ENCODE measurements around the gene CDH16.
A peak's percentile ranks its signal among the peaks of the same experiment; 100 is the strongest.

The CDH16 gene

GRCh38 chr16:66911801-66912200 is 6.9 kb downstream of the CDH16 start:
- H3K4ac ChIP-seq (ENCODE audit: low read depth, low read length) = no peak overlapping the region
- no peak overlapping the region for H3K23ac ChIP-seq (ENCODE audit: low read length)
- no peak overlapping the region for H3K9ac ChIP-seq (ENCODE audit: low read length)
- no peaks in the 10 kb centered on the region for H3K27me3 ChIP-seq (ENCODE audit: insufficient read depth, low read length)
- no peak overlapping the region for H4K8ac ChIP-seq (ENCODE audit: low read depth, low read length)
- H2BK120ac ChIP-seq (ENCODE audit: insufficient read depth, low read length, poor library complexity) = no peak overlapping the region
- peaks cover 2% of the 10 kb centered on the region for H3K9me3 ChIP-seq (ENCODE audit: insufficient read depth, low read depth, low read length)
- H2BK5ac ChIP-seq (ENCODE audit: low read depth, low read length, poor library complexity) = no peak overlapping the region
- H3K18ac ChIP-seq (ENCODE audit: low read length) = no peak overlapping the region
- no peak overlapping the region for H3K4me2 ChIP-seq (ENCODE audit: low read length)
- DNase-seq = no peak
- H3K14ac ChIP-seq (ENCODE audit: low read length) = no peak overlapping the region
- no peak overlapping the region for H2BK12ac ChIP-seq (ENCODE audit: low read length)
- H3K79me1 ChIP-seq (ENCODE audit: low read length) = no peaks in the 10 kb centered on the region
- no peak overlapping the region for H4K12ac ChIP-seq (ENCODE audit: low read depth, low read length)
- no peaks in the 10 kb centered on the region for H3K36me3 ChIP-seq (ENCODE audit: control insufficient read depth in 1 of 2, insufficient read depth in 2 of 2, low read length in 2 of 2)
- H2AK5ac ChIP-seq (ENCODE audit: low read length) = no peak overlapping the region
- H3K79me2 ChIP-seq (ENCODE audit: control insufficient read depth, insufficient read depth, low read length, poor library complexity) = no peaks in the 10 kb centered on the region
- no peaks in the 10 kb centered on the region for H3K4me1 ChIP-seq (ENCODE audit: control insufficient read depth in 1 of 2, insufficient read depth in 2 of 2, low read length in 2 of 2)
- no CpG with 5 or more reads among the region's 8 CpGs for WGBS (ENCODE audit: extremely low coverage, insufficient coverage, insufficient read length)
- no peak overlapping the region for H4K91ac ChIP-seq (ENCODE audit: low read depth, low read length)
- no peak overlapping the region for H2AFZ ChIP-seq (ENCODE audit: insufficient read depth, low read length, poor library complexity)
- no peak overlapping the region for H3K4me3 ChIP-seq (ENCODE audit: low read depth, low read length)
- no peak overlapping the region for H3K27ac ChIP-seq (ENCODE audit: low read depth, low read length)

- no peaks in the 10 kb centered on the region for H3K79me1 ChIP-seq (ENCODE audit: low read length)
- H4K8ac ChIP-seq (ENCODE audit: low read depth, low read length) = no peak overlapping the region
- H3K4me3 ChIP-seq (ENCODE audit: low read depth, low read length) = no peak overlapping the region
- H3K9ac ChIP-seq (ENCODE audit: low read length) = no peak overlapping the region
- H2BK120ac ChIP-seq (ENCODE audit: insufficient read depth, low read length, poor library complexity) = no peak overlapping the region
- peaks cover 2% of the 10 kb centered on the region for H3K9me3 ChIP-seq (ENCODE audit: insufficient read depth, low read depth, low read length)
- WGBS (ENCODE audit: extremely low coverage, insufficient coverage, insufficient read length) = no CpG with 5 or more reads among the region's 5 CpGs
- H3K18ac ChIP-seq (ENCODE audit: low read length) = no peak overlapping the region
- H3K27me3 ChIP-seq (ENCODE audit: insufficient read depth, low read length) = no peaks in the 10 kb centered on the region
- no peaks in the 10 kb centered on the region for H3K4me1 ChIP-seq (ENCODE audit: control insufficient read depth in 1 of 2, insufficient read depth in 2 of 2, low read length in 2 of 2)
- no peaks in the 10 kb centered on the region for H3K36me3 ChIP-seq (ENCODE audit: control insufficient read depth in 1 of 2, insufficient read depth in 2 of 2, low read length in 2 of 2)
- H3K4ac ChIP-seq (ENCODE audit: low read depth, low read length) = no peak overlapping the region
- no peak overlapping the region for H2AFZ ChIP-seq (ENCODE audit: insufficient read depth, low read length, poor library complexity)
- no peak overlapping the region for H3K4me2 ChIP-seq (ENCODE audit: low read length)
- H2BK5ac ChIP-seq (ENCODE audit: low read depth, low read length, poor library complexity) = no peak overlapping the region
- no peak overlapping the region for H4K91ac ChIP-seq (ENCODE audit: low read depth, low read length)
- no peak overlapping the region for H2AK5ac ChIP-seq (ENCODE audit: low read length)
- H3K23ac ChIP-seq (ENCODE audit: low read length) = no peak overlapping the region
- H3K79me2 ChIP-seq (ENCODE audit: control insufficient read depth, insufficient read depth, low read length, poor library complexity) = no peaks in the 10 kb centered on the region
- H3K27ac ChIP-seq (ENCODE audit: low read depth, low read length) = no peak overlapping the region
- no peak overlapping the region for H4K12ac ChIP-seq (ENCODE audit: low read depth, low read length)
- DNase-seq = peak; percentile 81 to 86
- no peak overlapping the region for H3K14ac ChIP-seq (ENCODE audit: low read length)
- H2BK12ac ChIP-seq (ENCODE audit: low read length) = no peak overlapping the region
These were observed 7.6 kb downstream of the CDH16 start for GRCh38 chr16:66911112-66911511.

- no peak overlapping the region for H3K14ac ChIP-seq (ENCODE audit: low read length)
- H2AK5ac ChIP-seq (ENCODE audit: low read length) = no peak overlapping the region
- no peak overlapping the region for H2BK12ac ChIP-seq (ENCODE audit: low read length)
- no peak overlapping the region for H3K4me2 ChIP-seq (ENCODE audit: low read length)
- no peak for DNase-seq
- no peak overlapping the region for H3K9ac ChIP-seq (ENCODE audit: low read length)
- H2BK120ac ChIP-seq (ENCODE audit: insufficient read depth, low read length, poor library complexity) = no peak overlapping the region
- peaks cover 2% of the 10 kb centered on the region for H3K9me3 ChIP-seq (ENCODE audit: insufficient read depth, low read depth, low read length)
- no peaks in the 10 kb centered on the region for H3K27me3 ChIP-seq (ENCODE audit: insufficient read depth, low read length)
- WGBS (ENCODE audit: extremely low coverage, insufficient coverage, insufficient read length) = no CpG with 5 or more reads among the region's 14 CpGs
- H2BK5ac ChIP-seq (ENCODE audit: low read depth, low read length, poor library complexity) = no peak overlapping the region
- no peaks in the 10 kb centered on the region for H3K4me1 ChIP-seq (ENCODE audit: control insufficient read depth in 1 of 2, insufficient read depth in 2 of 2, low read length in 2 of 2)
- no peaks in the 10 kb centered on the region for H3K79me2 ChIP-seq (ENCODE audit: control insufficient read depth, insufficient read depth, low read length, poor library complexity)
- no peak overlapping the region for H4K8ac ChIP-seq (ENCODE audit: low read depth, low read length)
- no peak overlapping the region for H4K91ac ChIP-seq (ENCODE audit: low read depth, low read length)
- no peaks in the 10 kb centered on the region for H3K36me3 ChIP-seq (ENCODE audit: control insufficient read depth in 1 of 2, insufficient read depth in 2 of 2, low read length in 2 of 2)
- no peak overlapping the region for H3K27ac ChIP-seq (ENCODE audit: low read depth, low read length)
- no peak overlapping the region for H3K4me3 ChIP-seq (ENCODE audit: low read depth, low read length)
- H3K79me1 ChIP-seq (ENCODE audit: low read length) = no peaks in the 10 kb centered on the region
- no peak overlapping the region for H3K23ac ChIP-seq (ENCODE audit: low read length)
- no peak overlapping the region for H3K4ac ChIP-seq (ENCODE audit: low read depth, low read length)
- no peak overlapping the region for H4K12ac ChIP-seq (ENCODE audit: low read depth, low read length)
- H2AFZ ChIP-seq (ENCODE audit: insufficient read depth, low read length, poor library complexity) = no peak overlapping the region
- H3K18ac ChIP-seq (ENCODE audit: low read length) = no peak overlapping the region
These were observed 8.3 kb downstream of the CDH16 start for GRCh38 chr16:66910175-66910940.

- H4K91ac ChIP-seq (ENCODE audit: low read depth, low read length) = no peak overlapping the region
These were observed 9.7 kb downstream of the CDH16 start for GRCh38 chr16:66908762-66909559.

More at GRCh38 chr16:66908762-66909559, 9.7 kb downstream of the CDH16 start:
- H3K27ac ChIP-seq (ENCODE audit: low read depth, low read length) = no peak overlapping the region
- H4K12ac ChIP-seq (ENCODE audit: low read depth, low read length) = no peak overlapping the region
- H3K4me2 ChIP-seq (ENCODE audit: low read length) = no peak overlapping the region
- no peak overlapping the region for H3K4me3 ChIP-seq (ENCODE audit: low read depth, low read length)
- H3K36me3 ChIP-seq (ENCODE audit: control insufficient read depth in 1 of 2, insufficient read depth in 2 of 2, low read length in 2 of 2) = no peaks in the 10 kb centered on the region
- peaks cover 2% of the 10 kb centered on the region for H3K9me3 ChIP-seq (ENCODE audit: insufficient read depth, low read depth, low read length)
- no peak overlapping the region for H2BK12ac ChIP-seq (ENCODE audit: low read length)
- no peak overlapping the region for H2AFZ ChIP-seq (ENCODE audit: insufficient read depth, low read length, poor library complexity)
- WGBS (ENCODE audit: extremely low coverage, insufficient coverage, insufficient read length) = no CpG with 5 or more reads among the region's 14 CpGs
- H2BK120ac ChIP-seq (ENCODE audit: insufficient read depth, low read length, poor library complexity) = no peak overlapping the region
- H3K4ac ChIP-seq (ENCODE audit: low read depth, low read length) = no peak overlapping the region
- H3K27me3 ChIP-seq (ENCODE audit: insufficient read depth, low read length) = no peaks in the 10 kb centered on the region
- H3K9ac ChIP-seq (ENCODE audit: low read length) = no peak overlapping the region
- H3K79me1 ChIP-seq (ENCODE audit: low read length) = no peaks in the 10 kb centered on the region
- no peaks in the 10 kb centered on the region for H3K4me1 ChIP-seq (ENCODE audit: control insufficient read depth in 1 of 2, insufficient read depth in 2 of 2, low read length in 2 of 2)
- no peak overlapping the region for H3K14ac ChIP-seq (ENCODE audit: low read length)
- H3K23ac ChIP-seq (ENCODE audit: low read length) = no peak overlapping the region
- DNase-seq = no peak
- H4K8ac ChIP-seq (ENCODE audit: low read depth, low read length) = no peak overlapping the region
- no peak overlapping the region for H2AK5ac ChIP-seq (ENCODE audit: low read length)
- no peak overlapping the region for H2BK5ac ChIP-seq (ENCODE audit: low read depth, low read length, poor library complexity)
- no peaks in the 10 kb centered on the region for H3K79me2 ChIP-seq (ENCODE audit: control insufficient read depth, insufficient read depth, low read length, poor library complexity)
- no peak overlapping the region for H3K18ac ChIP-seq (ENCODE audit: low read length)

Measured in trophoblast cell (in vitro differentiated cells and primary cell).